GM19468 (cell line): Measurements from ENCODE around the gene LGALS7B.
"Not testable (repeated sequence)": the region's sequence is repeated elsewhere in the genome, so short reads cannot be mapped to it uniquely, and the experiment has no call there.

Experiments
- ATAC-seq: cut with Tn5 transposase; IDR thresholded peaks from one replicate; pipeline ENCODE4 v1.9.1; 2021; ENCODE audit warnings: mild to moderate bottlenecking, moderate library complexity, moderate number of reproducible peaks; ENCODE audit not compliant: unreplicated experiment; ENCODE audit errors: extremely low read depth

The LGALS7B gene

DNA sequence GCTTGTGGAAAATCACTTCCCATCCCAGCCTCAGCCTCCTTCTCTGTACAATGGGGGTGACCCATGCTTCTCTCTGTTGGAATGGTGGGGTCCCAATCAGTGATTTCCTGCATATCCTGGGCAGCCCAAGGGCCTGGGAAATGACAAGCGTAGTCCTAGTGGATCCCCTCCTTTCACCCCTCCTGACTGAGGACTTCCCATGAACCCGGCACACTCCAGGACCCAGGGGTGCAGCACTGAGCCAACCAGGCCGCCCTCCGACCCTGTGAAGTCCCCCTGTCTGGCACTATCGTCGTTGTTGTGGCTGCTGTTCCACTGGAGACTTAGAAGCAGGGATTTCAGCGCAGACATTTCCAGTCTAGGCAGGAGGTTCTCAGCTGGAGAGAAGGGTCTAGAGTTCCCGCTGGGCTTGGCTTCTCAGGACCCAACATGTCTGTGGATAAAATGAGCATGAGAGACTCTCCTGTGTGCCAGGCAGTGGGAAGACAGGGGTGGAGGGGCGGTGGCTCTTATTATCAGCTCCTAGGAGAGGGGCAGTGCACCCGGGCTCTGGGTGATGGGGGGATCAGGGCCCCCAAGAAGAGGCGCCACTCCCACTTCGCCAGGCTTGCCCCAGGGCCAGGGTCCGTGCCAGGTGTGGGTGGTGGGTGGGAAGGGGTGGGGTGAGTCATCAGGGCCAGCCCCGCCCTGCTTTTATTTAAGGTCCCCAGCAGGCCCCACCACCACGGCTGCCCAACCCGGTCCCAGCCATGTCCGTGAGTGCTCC, at the start of gene LGALS7B:
Gene LGALS7B, plus strand, starts transcription at position 723 of the 766 bp plus-strand sequence. Its CDS starts 27 bp downstream, at position 750.
- ATAC-seq: no peak

DNA sequence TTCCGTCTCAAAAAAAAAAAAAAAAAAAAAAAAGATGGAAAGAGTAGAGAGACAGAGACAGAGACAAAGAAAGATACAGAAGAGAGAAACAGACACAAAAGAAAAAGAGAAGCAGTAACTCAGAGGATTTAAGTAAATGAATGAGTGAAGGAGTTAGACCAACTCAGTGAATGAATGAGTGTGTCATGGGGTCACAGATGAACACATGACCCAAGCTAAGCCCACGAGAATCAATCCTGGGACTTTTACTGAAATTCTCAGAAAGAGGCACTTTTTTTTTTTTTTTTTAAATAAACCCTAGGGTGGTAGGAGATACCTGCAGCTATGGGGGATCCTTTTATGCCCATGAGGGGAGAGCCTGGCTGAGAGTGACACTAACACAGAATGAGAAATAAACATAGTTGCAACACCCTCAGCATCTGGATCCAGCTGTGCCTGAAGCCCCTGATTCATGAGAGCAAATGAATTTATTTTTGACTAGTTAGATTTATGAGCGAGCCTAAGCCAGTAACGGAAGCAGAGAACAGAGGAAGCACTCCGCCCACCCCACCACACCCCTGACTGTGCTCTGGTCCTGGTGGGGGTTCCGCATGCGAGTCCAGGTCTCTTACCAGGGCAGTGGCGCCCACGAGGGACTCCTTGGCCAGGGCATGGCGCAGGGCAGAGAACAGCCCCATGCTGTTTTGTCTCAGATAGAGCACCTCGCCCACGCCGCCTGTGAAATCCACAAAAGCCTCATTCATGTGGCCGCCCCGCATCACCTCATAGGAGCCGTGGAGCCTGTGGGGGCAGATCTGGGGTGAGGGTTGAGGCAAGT, 49.4 kb upstream of the LGALS7B start:
- ATAC-seq: no peak

DNA sequence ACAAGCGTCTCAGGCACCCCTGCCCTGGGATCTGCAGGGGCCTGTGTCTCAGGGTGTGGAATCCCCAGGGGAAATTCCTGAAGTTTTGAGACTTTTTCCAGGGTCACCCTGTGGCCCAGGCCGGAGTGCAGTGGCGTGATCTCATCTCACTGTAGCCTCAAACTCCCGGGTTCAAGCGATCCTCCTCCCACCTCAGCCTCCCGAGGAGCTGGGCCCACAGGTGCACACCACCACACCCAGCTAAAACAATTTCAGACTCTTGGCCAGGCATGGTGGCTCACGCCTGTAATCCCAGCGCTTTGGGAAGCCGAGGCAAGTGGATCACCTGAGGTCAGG, 48.8 kb upstream of the LGALS7B start:
- ATAC-seq: no peak

DNA sequence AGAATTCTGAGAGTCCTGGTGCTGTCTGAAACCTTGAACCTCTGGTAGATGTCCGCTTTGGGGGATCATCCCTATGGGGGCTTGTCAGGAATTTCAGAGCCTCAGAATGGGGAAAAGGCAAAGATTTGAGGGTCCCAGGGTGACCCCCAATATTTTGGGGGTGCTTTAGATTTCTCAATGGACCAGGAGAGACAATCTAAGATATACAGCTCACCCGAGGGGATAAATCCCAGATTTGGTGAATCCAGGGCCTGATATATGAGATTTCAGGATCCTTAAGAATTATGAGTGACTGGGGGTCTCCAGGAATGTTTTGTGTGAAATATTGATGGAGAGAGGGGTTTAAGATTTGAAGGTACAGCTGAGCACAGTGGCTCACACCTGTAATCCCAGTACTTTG, 48.1 kb upstream of the LGALS7B start:
- no peak for ATAC-seq

DNA sequence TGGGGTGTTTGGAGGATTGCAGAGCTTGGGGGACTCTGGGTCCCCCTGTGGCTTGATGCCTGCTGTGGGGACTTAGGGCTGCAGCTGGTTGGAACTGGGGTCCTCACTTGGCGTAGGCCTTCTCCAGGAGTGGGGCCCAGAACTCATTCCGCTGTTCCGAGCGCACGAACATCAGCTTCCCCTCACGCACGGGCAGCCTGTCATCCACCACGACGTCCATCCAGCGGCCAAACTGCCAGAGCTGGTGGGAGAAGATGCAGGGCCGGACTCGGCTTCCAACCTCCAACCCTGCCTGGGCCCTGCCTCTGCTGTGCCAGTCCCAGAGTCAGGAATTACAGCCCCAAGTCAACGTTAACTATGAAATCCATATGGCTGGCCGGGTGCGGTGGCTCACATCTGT, 47.3 kb upstream of the LGALS7B start:
- ATAC-seq: no peak

DNA sequence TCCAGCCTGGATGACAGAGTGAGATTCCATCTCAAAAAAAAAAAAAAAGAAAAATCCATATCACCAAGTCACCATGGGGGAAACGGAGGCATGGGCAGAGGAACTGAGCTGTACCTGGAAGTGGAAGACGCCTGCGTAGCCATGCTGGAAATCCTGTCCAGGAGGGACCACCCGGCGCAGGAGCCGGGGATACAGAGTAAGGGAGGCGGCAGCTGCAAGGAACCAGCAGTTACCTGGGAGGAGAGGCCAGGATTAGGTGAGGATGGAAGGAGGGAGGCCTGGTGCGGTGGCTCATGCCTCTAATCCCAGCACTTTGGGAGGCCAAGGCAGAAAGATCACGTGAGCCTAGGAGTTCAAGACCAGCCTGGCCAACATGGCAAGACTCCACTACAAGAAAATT, 46.7 kb upstream of the LGALS7B start:
- ATAC-seq: no peak

DNA sequence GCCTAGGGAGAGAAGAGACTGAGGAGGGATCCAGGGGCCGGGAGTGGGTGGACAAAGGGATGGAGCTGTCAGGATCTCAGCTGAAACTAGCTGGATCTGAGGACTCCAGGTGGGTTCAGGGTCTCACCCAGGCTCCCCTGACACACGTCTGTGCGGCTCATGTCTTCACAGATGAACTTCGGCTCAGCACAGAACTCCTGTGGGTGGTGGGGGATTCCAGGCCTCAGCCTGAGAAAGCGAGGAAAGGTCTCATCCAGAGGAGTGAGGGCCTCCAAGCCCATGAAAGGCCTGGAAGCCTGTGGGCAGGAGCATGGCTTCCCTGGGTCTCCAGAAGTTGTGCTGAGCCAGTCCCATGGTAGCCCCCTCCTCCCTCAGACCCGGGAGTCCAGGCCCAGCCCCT, 46.1 kb upstream of the LGALS7B start:
- no peak for ATAC-seq

DNA sequence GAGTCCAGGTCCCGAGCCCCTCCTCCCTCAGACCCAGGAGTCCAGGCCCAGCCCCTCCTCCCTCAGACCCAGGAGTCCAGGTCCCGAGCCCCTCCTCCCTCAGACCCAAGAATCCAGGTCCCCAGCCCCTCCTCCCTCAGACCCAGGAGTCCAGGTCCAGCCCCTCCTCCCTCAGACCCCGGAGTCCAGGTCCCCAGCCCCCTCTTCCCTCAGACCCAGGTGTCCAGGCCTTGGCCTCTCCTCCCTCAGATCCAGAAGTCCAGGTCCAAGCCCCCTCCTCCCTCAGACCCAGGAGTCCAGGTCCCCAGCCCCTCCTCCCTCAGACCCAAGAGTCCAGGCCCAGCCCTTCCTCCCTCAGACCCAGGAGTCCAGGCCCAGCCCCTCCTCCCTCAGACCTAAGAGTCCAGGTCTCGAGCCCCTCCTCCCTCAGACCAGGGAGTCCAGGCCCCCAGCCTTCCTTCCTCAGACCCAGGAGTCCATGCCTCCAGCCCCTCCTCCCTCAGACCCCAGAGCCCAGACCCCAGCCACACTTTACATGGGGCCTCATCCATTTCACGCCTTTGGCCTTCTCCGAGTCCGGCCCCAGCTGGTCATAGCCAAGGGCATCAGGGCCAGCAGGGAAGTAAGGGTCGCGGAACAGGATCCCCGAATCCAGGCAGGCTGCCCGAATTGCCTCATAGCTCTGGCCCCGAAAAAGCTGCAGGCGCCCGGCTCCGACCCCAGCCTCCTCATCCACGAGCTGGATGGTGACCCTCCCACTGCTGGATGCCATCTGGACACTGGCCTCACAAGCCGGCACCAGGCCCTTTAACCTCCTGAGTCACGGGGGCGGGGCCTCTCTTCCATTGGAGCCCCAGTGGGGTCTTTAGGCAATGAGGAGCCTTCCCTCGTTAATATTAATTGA, 45.4 kb upstream of the LGALS7B start:
- no peak for ATAC-seq

DNA sequence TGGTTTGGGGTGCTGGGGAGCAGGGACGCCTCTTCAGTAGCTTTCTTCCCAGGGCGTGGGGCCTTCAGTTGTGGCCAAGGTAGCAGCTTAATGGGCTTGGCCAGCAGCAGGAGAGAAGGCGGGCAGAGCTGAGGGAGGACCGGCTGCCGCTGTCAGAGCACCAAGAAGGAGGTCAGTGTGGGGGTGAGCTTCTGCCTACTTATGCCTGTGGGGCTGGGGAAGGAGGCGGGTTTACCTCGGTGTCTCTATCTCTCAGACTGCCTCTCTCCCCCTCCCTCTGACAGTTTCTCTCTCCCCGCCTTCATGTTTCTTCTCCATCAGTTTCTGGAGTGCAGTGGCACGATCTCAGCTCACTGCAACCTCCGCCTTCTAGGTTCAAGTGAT, 44.7 kb upstream of the LGALS7B start, which contains the start of gene CAPN12:
Gene CAPN12, minus strand, starts transcription at position 177 of the 384 bp plus-strand sequence. CDS start 309 bp downstream, outside the sequence.
- ATAC-seq: no peak

DNA sequence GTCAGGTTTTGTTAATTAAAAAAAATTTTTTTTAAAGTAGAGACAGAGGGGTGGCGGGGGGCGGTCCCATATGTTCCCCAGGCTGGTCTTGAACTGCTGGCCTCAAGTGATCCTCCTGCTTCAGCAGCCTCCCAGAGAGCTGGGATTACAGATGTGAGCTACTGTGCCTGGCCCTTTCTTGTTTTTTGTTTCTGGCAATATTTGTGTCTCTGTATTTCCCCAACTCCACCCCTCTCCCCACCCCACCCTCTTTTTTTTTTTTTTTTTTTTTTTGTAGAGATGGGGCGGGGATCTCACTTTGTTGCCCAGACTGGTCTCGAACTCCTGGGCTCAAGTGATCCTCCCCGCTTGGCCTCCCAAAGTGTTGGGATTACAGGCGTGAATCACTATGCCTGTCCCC, 44.1 kb upstream of the LGALS7B start:
- no peak for ATAC-seq

DNA sequence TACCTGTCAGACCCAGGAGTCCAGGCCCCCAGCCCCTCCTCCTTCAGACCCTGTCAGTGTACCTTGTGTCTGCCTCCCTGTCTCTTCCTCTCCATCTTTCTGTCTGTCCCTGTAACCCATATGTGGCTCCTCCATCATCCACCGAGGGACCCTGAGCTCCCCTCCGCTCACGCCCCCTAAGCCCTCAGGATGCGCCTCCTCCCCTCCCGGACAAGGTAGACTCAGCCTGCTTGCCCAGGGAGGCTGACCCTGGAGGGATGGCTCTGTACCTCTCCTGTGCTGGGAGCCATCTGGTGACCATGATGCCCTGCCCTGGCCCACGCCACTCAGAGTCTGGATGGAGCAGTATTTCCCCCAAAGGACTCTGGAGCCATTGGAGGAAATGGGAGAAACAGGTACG, 43.7 kb upstream of the LGALS7B start:
- ATAC-seq: no peak

DNA sequence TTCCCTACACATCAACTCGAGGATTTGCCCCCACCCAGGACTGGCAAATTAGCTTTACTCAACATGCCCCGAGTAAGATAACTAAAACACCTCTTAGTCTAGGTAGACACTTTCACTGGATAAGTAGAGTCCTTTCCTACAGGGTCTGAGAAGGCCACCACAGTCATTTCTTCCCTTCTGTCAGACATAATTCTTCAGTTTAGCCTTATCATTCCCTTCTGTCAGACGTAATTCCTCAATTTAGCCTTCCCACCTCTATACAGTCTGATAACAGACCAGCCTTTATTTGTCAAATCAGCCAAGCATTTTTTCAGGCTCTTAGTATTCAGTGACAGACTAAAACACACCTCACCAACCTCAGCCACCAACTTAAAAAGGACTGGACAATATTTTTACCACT, 35.2 kb upstream of the LGALS7B start:
- ATAC-seq: not testable (repeated sequence)

DNA sequence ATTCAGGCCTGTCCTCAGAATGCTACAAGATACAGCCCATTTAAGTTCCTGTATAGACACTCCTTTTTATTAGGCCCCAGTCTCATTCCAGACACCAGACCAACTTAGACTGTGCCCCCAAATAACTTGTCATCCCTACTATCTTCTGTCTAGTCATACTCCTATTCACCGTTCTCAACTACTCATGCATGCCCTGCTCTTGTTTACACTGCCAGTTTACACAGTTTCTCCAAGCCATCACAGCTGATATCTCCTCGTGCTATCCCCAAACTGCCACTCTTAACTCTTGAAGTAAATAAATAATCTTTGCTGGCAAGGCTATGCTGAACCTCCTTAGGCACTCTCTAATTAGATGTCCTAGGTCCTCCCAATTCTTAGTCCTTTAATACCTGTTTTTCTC, 34.8 kb upstream of the LGALS7B start:
- ATAC-seq: not testable (repeated sequence)

DNA sequence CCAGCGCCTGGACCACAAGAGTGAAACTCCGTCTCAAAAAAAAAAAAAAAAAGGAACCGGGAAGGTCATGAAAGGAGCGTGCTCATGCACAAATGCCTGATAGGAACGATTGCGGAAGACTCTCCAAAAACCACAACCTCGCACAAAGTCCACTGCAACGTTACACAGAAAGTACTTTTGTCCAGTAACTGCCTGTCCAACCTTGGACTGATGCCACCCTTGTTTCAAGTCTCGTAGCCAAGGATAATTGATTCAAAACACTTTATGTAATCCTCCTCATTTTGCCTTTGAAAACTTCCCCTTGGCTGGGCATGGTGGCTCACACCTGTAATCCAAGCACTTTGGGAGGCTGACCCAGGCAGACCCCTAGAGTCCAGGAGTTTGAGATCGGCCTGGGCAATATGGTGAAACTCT, 29.4 kb upstream of the LGALS7B start:
- ATAC-seq: no peak

DNA sequence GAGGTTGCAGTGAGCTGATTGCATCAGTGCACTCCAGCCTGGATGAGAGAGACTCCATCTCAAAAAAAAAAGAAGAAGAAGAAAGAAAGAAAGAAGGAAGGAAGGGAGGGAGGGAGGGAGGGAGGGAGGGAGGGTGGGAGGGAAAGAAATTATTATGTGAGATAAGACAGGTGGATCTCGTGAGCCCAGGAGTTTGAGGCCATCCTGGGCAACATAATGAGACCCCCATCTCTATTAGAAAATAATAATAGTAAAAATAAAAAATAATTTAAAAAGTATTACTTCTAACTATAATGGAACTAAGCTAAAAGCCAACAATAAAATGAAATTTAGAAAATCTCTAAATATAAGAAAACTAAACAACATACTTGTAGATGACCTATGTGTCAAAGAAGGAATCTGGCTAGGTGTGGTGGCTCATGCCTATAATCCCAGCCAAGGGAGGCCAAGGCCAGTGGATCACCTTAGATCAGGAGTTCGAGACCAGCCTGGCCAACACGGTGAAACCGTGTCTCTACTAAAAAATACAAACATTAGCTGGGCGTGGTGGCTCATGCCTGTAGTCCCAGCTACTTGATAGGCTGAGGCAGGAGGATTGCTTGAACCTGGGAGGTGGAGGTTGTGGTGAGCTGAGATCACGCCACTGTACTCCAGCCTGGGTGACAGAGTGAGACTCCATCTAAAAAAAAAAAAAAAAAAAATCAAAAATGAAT, 28.0 kb upstream of the LGALS7B start:
- ATAC-seq: not testable (repeated sequence)

DNA sequence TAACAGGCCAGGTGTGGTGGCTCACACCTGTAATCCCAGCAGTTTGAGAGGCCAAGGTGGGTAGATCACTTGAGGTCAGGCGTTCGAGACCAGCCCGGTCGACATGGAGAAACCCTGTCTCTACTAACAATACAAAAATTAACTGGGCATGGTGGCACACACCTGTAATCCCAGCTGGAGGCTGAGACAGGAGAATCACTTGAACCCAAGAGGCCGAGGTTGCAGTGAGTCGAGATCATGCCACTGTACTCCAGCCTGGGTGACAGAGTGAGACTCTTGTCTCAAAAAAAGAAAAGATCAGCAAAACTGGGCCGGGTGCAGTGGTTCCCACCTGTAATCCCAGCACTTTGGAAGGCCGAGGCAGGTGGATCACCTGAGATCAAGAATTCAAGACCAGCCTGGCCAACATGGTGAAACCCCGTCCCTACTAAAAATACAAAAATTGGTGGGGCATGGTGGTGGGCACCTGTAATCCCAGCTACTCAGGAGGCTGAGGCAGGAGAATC, 27.1 kb upstream of the LGALS7B start:
- not testable (repeated sequence) for ATAC-seq

DNA sequence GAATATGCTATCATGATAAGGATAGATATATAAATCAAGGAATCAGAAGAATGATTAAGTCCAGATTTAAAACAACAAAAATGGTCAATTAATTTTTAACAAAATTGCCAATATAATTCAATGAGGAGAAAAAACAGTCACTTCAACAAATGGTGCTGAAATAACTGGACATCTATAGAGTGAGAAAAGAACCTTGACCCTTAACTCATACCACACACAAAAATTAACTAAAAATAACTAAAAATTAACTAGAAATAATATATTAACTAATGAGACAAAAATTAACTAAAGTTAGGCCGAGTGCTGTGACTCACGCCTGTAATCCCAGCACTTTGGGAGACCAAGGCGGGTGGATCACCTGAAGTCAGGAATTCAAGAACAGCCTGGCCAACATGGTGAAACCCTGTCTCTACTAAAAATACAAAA, 25.2 kb upstream of the LGALS7B start:
- ATAC-seq: no peak

DNA sequence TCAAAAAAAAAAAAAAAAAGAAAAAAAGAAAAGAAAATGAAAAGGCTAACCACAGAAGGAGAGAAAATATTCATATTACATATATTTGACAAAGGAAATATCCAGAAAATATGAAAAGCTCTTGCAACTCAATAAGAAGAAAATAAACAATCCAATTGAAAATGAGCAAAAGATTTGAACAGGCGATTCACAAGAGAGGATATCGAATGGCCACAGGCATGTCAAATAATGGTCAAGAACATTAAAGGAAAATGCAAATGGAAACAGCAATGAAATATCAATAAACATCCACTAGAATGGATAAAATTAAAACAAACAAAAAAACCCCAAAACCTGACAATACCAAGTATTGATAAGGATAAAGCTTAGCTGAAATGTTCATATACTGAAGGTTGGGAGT, 23.8 kb upstream of the LGALS7B start:
- ATAC-seq: no peak

DNA sequence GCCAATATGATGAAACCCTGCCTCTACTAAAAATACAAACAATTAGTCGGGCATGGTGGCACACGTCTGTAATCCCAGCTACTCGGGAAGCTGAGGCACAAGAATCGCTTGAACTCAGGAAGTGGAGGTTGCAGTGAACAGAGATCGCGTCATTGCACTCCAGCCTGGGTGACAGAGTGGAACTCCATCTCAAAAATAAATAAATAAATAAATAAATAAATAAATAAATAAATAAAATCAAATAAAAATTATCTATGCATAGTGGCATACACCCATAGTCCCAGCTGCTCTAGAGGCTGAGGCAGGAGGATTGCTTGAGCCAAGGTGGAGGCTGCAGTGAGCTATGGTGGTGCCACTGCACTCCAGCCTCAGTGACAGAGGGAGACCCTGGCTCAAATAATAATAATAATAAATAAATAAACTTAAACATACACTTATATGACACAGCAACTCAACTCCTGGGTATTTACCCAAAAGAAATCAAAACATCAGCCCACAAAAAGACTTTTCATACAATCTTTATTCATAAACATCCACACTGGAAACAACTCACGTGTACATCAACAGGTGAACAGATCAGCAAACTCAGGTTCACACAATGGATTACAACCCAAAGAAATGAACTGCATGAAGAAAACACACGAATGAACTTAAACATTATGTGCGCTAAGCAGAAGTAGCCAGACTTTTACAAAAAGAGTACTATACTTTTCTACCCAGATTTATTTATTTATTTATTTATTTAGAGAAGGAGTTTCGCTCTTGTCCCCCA, 22.5 kb upstream of the LGALS7B start:
- no peak for ATAC-seq
